Left ventricle myocardium inferior (tissue), 1 donor: ENCODE data around the gene ZSCAN32. TPM values are rescaled to one million over a fixed set of nuclear protein-coding genes. Genes with fewer than 3 reads are reported as not detected.

Source experiments
- DNase-seq: peaks from one replicate; pipeline ENCODE4 v3.0.0-alpha.2; 2020
- H3K27ac ChIP-seq: fragments of 200-600 bp; replicated peaks from 2 replicates; pipeline ENCODE4 v1.8.0; 2021
- H3K27me3 ChIP-seq: fragments of 200-600 bp; 2 replicates; pipeline ENCODE4 v1.8.0; 2021; ENCODE audit warnings: low read depth
- H3K36me3 ChIP-seq: fragments of 200-600 bp; 2 replicates; pipeline ENCODE4 v1.8.0; 2021
- H3K4me1 ChIP-seq: fragments of 200-600 bp; 2 replicates; pipeline ENCODE4 v1.8.0; 2021
- H3K4me3 ChIP-seq: fragments of 200-600 bp; 2 replicates; pipeline ENCODE4 v1.8.0; 2021; ENCODE audit warnings: mild to moderate bottlenecking, moderate library complexity
- H3K9me3 ChIP-seq: fragments of 200-600 bp; replicated peaks from 2 replicates; pipeline ENCODE4 v1.8.0; 2021
- CTCF ChIP-seq: fragments of 200-600 bp; IDR thresholded peaks from 2 replicates; pipeline ENCODE4 v1.8.0; 2021; ENCODE audit warnings: antibody characterized with exemption, mild to moderate bottlenecking, borderline replicate concordance
- intact Hi-C: fragments of 100-400 bp; cut with micrococcal nuclease; formaldehyde crosslinking; loops from one replicate; pipeline ENCODE4 v1.11.0; 2022
- total RNA-seq: library from RNA; stranded (reverse); fragmentation: NEBNext Ultra II Directional; extraction: Animal tissue kit (Norgen Biotek cat#: 25700); gene quantifications from one replicate; pipeline ENCODE4 v1.2.1, GENCODE V29; 2021
- donor health status: DM: no; HTN: yes; CAD: no; lungs with severe emphysema.

Gene ZSCAN32
- total RNA-seq, 1 donor from 2014 or later, result 5.9 TPM

- DNase-seq, result no peak
- H3K9me3 ChIP-seq, result peaks cover 3% of the 10 kb centered on the region
- no peaks in the 10 kb centered on the region for H3K27me3 ChIP-seq
- H3K4me1 ChIP-seq, result peaks cover 12% of the 10 kb centered on the region
- intact Hi-C loops, result no loop called here
- H3K4me3 ChIP-seq, result no peak overlapping the region
- no peaks in the 10 kb centered on the region for H3K36me3 ChIP-seq
- H3K27ac ChIP-seq, result no peak overlapping the region
- TF ChIP-seq CTCF, result no peak
Measured at GRCh38 chr16:3346041-3346440, 54.8 kb downstream of the ZSCAN32 start.

Other genes starting within 250 kb of the ZSCAN32 start
- not detected for gene OR1F1, start 212.8 kb downstream of the ZSCAN32 start, total RNA-seq
- 5.8 TPM for gene ZNF200, start 165.8 kb downstream of the ZSCAN32 start, total RNA-seq
- gene MEFV, start 144.4 kb downstream of the ZSCAN32 start, total RNA-seq, result 0.49 TPM
- gene ZNF263, start 117.5 kb downstream of the ZSCAN32 start, total RNA-seq, result 9.9 TPM
- 9.7 TPM for gene TIGD7, start 95.6 kb downstream of the ZSCAN32 start, total RNA-seq
- gene ZNF75A, start 95.5 kb downstream of the ZSCAN32 start, total RNA-seq, result 19.2 TPM
- gene OR2C1, start 45.1 kb downstream of the ZSCAN32 start, total RNA-seq, result 0.22 TPM
- gene ZNF174, start 211 bp upstream of the ZSCAN32 start, total RNA-seq, result 10.1 TPM
- gene ZNF597, start 42.5 kb upstream of the ZSCAN32 start, total RNA-seq, result 1.7 TPM
- 38.2 TPM for gene NAA60, start 42.7 kb upstream of the ZSCAN32 start, total RNA-seq
- not detected for gene C16orf90, start 94.5 kb upstream of the ZSCAN32 start, total RNA-seq
- gene CLUAP1, start 100.0 kb upstream of the ZSCAN32 start, total RNA-seq, result 14.4 TPM
- gene NLRC3, start 176.4 kb upstream of the ZSCAN32 start, total RNA-seq, result 0.93 TPM
- 2.5 TPM for gene SLX4, start 210.6 kb upstream of the ZSCAN32 start, total RNA-seq